Right ventricle myocardium inferior (tissue), 1 donor: Measurements from ENCODE around the gene APBA1. TPM values are rescaled to one million over a fixed set of nuclear protein-coding genes. Genes with fewer than 3 reads are reported as not detected.
"Not testable (repeated sequence)": the region's sequence is repeated elsewhere in the genome, so short reads cannot be mapped to it uniquely, and the experiment has no call there.

ENCODE experiments used
- ATAC-seq: fragments of 200-7000 bp; cut with Tn5 transposase; one replicate; pipeline ENCODE4 v1.9.1; 2020; ENCODE audit warnings: mild to moderate bottlenecking, moderate library complexity
- DNase-seq: peaks from one replicate; pipeline ENCODE4 v3.0.0; 2021; ENCODE audit errors: missing footprints
- intact Hi-C: fragments of 100-400 bp; cut with DNase I; formaldehyde crosslinking; loops from one replicate; pipeline ENCODE4 v1.11.0; 2022
- total RNA-seq: library from RNA; stranded (reverse); fragmentation: NEBNext Ultra II Directional; extraction: Animal tissue kit (Norgen Biotek cat#: 25700); gene quantifications from one replicate; pipeline ENCODE4 v1.2.1, GENCODE V29; 2021
- donor health status: DM: no; HTN: yes; CAD: no; lungs with severe emphysema.

APBA1 gene
- total RNA-seq, 1 donor from 2014 or later: 2.8 TPM

DNA sequence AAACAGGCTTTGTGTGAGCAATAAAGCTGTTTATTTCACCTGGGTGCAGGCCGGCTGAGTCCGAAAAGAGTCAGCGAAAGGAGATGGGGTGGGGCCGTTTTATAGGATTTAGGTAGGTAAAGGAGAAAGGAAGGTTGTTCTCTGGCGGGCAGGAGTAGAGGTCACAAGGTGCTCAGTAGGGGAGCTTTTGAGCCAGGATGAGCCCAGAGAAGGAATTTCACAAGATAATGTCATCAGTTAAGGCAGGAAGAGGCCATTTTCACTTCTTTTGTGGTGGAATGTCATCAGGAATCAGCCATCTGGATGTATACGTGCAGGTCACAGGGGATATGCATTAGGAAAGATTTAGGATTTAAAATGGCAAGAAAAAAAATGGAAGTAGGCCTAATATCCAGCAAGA is 262.2 kb downstream of the APBA1 start:
- intact Hi-C loops, ATAC-seq, DNase-seq: not testable (repeated sequence)

GRCh38 chr9:69400470-69400869 is 271.7 kb downstream of the APBA1 start:
- intact Hi-C loops: no loop called here
- DNase-seq: no peak
- no peak for ATAC-seq

GRCh38 chr9:69397384-69398214 is 274.6 kb downstream of the APBA1 start:
- intact Hi-C loops: no loop called here
- DNase-seq (no peak), ATAC-seq (peak; percentile 56)

- ATAC-seq: no peak
- intact Hi-C loops: no loop called here
- DNase-seq: no peak
Observed at GRCh38 chr9:69396759-69397158, 275.4 kb downstream of the APBA1 start.

DNA sequence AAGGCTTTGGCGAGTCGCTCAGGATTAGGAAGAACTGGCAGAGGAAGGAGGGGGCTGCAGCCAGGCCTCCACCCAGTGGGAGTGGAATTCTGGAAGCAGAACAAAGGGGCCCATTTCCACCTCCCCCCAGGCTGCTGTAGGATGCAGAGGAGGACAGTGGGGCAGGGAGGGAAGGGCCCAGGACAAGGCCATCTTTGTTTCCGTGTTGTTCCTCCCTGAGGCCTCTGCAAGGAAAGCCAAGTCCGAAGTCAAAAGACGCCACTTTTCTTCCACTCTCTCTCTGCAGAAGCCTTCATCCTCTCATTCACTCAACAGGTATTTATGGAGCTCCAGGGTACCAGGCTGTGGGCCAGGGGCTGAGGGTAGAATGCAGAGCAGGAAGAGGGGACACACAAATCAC is 276.5 kb downstream of the APBA1 start:
- DNase-seq (no peak), ATAC-seq (no peak)
- intact Hi-C loops: no loop called here

DNA sequence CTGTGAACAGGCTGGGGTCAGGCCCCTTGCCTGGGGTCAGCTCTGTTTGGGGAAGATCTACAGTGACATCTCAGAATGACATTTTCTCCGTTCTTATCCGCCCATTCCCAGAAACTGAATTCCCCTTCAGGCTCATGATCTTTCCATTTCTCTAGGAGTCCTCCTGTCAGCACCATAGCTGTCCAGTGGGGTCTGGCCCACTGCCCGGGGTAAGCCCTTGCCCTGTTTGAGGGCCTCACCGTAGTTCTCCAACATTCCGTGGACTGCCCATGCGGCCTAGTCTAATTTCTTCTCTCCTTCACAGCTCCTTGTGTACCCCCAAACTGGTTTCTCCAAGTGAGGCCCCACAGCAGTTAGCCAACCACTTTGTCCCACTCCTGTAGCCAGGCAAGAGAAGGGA is 278.7 kb downstream of the APBA1 start:
- ATAC-seq (no peak), DNase-seq (no peak)
- intact Hi-C loops: loop anchor here (5.0 kb wide), 1 partner anchor 176 kb away; no protein-coding TSS in a partner anchor

GRCh38 chr9:69392826-69393225 is 279.3 kb downstream of the APBA1 start:
- no peak for ATAC-seq
- intact Hi-C loops: loop anchor here (5.0 kb wide), 1 partner anchor 176 kb away; no protein-coding TSS in a partner anchor
- DNase-seq: no peak

GRCh38 chr9:69391946-69392345 is 280.2 kb downstream of the APBA1 start:
- intact Hi-C loops: loop anchor here (5.0 kb wide), 1 partner anchor 175 kb away; no protein-coding TSS in a partner anchor
- DNase-seq (no peak), ATAC-seq (peak; percentile 88)

GRCh38 chr9:69391487-69391886 is 280.7 kb downstream of the APBA1 start:
- ATAC-seq (no peak), DNase-seq (no peak)
- intact Hi-C loops: loop anchor here (5.0 kb wide), 1 partner anchor 174 kb away; no protein-coding TSS in a partner anchor

DNA sequence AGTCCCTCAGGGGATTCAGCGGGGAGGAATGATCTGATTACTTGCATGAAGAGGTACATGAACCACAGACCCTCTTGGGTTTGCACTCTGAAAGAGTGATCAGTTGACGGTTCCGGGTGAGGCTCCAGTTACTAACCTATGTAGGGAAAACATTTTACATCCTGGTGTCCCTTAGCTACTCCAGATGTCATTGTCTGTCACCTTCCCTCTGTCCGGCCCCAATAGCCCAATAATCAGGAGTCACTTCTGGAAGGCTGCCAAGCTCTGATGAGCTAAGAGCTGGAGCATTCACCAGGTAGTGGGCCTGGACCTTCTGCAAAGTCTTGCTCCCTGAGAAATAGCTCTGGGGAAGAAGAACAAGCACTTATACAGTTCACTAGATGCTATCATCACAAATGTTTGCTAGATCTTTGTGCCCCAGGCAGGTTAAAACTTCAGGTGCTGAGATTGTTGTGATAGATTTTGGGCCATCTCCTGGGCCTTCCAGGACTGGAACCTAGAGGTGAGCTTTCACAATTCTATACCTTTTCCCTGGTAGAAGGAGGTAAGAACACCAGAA is 282.7 kb downstream of the APBA1 start:
- intact Hi-C loops: loop anchor here (10.0 kb wide), 1 partner anchor 125 kb away; no protein-coding TSS in a partner anchor
- DNase-seq (no peak), ATAC-seq (no peak)

DNA sequence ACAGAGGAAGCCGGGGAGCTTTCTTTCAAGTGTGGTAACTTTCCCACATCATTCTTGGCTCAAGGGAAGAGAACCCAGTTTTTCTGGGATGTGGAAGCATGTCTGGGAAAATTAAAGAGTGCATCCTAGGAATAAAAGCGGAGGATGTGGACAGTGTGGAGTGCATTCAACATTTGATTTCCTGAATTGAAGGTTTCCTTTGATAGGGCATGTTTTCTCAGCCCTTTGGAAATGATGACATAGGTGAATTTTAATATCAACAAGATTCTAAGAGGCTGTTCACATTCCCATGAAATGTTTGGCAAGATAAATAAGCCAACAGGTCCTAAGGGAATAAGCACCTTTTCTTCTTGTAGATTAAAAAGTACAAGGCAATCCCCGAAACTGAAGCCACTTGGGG is 283.6 kb downstream of the APBA1 start:
- intact Hi-C loops: loop anchor here (10.0 kb wide), 1 partner anchor 124 kb away; no protein-coding TSS in a partner anchor
- DNase-seq (no peak), ATAC-seq (no peak)

DNA sequence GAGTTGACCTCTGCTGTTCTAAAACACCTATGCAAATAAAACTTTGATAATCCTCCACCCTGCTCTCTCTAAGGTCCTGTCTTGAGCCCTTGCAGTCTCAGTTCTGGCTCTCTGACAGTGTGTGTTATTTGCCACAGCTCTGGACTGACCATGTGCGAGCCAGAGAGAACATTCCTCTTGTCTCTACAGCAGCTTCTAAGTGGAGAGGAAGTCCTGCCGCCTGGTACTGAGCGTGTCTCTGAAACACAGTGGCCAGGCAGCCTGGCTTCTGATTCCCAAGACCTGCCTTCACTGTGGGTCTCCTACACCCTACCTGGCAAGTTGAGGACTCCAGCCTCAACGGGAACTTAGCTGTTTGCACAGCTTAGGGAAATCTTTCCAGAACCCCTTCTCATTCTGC is 285.5 kb downstream of the APBA1 start:
- intact Hi-C loops: loop anchor here (10.0 kb wide), 1 partner anchor 122 kb away; no protein-coding TSS in a partner anchor
- ATAC-seq: peak; percentile 92

DNA sequence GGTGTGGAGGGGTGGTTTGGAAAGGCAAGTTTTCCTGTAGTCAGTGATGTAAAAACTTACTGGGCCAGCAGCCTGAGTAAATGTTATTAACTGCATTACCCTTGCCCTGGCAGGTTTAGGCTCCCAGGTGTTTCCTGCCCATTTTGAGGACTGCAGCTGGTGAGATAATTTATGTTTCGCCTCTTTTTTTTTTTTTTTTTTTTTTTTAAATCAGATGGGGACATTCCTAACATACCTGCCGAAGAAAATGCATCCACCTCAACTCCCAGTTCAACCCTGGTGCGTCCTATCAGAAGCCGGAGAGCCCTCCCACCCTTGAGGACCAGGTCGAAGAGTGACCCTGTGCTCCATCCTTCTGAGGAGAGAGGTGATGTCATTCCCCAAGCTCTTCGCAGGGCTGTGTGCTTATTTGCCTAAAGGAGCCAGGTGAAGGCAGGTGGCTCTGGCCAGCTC is 286.6 kb downstream of the APBA1 start:
- intact Hi-C loops: loop anchor here (10.0 kb wide), 1 partner anchor 121 kb away; no protein-coding TSS in a partner anchor
- no peak for ATAC-seq

More for the DNA sequence above, 285.5 kb downstream of the APBA1 start:
- no peak for DNase-seq

GRCh38 chr9:69382135-69382534 is 290.0 kb downstream of the APBA1 start:
- intact Hi-C loops: loop anchor here (10.0 kb wide), 1 partner anchor 117 kb away; no protein-coding TSS in a partner anchor
- ATAC-seq (no peak), DNase-seq (no peak)

More for the DNA sequence above, 286.6 kb downstream of the APBA1 start:
- DNase-seq: no peak

- ATAC-seq: no peak
- intact Hi-C loops: loop anchor here (10.0 kb wide), 1 partner anchor 116 kb away; no protein-coding TSS in a partner anchor
- DNase-seq: no peak
Observed at GRCh38 chr9:69380811-69381210, 291.4 kb downstream of the APBA1 start.

DNA sequence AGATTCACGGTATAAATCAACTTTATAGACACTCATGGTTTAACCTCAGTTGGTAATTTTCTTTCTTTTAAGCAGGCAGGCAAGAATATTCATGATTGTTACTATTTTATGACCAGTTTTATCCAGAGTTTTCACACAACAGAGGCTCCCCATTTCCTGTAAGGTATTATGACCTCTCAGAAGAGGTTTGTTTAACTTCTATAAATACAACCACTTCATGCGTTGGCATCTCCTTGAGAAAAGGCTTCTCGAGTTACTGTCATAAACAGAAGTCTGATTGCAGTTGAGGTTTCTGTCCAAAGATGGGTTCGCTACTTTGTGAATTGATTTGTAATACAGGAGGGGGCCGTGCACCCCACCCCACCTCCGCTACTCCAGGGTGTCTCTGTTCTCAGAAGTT is 291.9 kb downstream of the APBA1 start:
- intact Hi-C loops: loop anchor here (10.0 kb wide), 1 partner anchor 116 kb away; no protein-coding TSS in a partner anchor
- ATAC-seq (no peak), DNase-seq (no peak)

- ATAC-seq: peak; percentile 81
- intact Hi-C loops: loop anchor here (5.0 kb wide), 1 partner anchor 52 kb away; the partner anchor contains the start of gene ENTREP1
- DNase-seq: no peak
Observed at GRCh38 chr9:69379270-69379982, 292.7 kb downstream of the APBA1 start.

DNA sequence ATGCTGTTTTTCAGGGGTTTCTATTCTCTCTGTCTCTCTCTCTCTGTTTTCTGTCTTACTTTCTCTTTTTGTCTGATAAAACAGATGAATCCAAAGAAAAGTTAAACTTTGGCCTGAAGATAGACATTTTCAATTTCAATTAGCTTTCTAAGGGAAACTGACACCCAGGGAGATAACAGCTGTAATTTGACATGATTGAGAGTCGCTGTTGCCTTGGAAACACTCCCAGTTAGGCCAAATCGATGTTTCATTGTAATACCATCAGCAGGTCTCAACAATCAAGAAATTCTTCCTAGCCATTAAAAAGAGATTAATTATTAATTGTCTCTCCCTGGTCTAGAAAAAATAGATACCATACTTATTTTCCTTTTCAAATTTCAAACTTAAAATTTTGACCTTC is 294.2 kb downstream of the APBA1 start:
- ATAC-seq (no peak), DNase-seq (no peak)
- intact Hi-C loops: loop anchor here (5.0 kb wide), 1 partner anchor 51 kb away; the partner anchor contains the start of gene ENTREP1
